ENCODE results near the gene TVP23C.
"Not testable (repeated sequence)": the region's sequence is repeated elsewhere in the genome, so short reads cannot be mapped to it uniquely, and the experiment has no call there.

The TVP23C gene

GRCh38 chr17:15563375-15563857 is at the start of gene TVP23C:
TVP23C (minus strand) TSS chr17:15563483; CDS start chr17:15563448, 35 bp downstream.
- peak in 1 of 2 experiments; percentile 10 for DNase-seq (ENCODE audit: low read depth in 2 of 2)

GRCh38 chr17:15592960-15593359 is 29.7 kb upstream of the TVP23C start:
- not testable (repeated sequence) for DNase-seq (ENCODE audit: low read depth in 2 of 2)

GRCh38 chr17:15591986-15592385 is 28.7 kb upstream of the TVP23C start:
- DNase-seq (ENCODE audit: low read depth in 2 of 2) = not testable (repeated sequence)

GRCh38 chr17:15590844-15591243 is 27.6 kb upstream of the TVP23C start:
- DNase-seq (ENCODE audit: low read depth in 2 of 2) = not testable (repeated sequence)

- DNase-seq (ENCODE audit: low read depth in 2 of 2) = not testable (repeated sequence)
Observed at GRCh38 chr17:15589544-15590536, 26.6 kb upstream of the TVP23C start.

- DNase-seq (ENCODE audit: low read depth in 2 of 2) = not testable (repeated sequence)
Observed at GRCh38 chr17:15588017-15588416, 24.7 kb upstream of the TVP23C start.

- not testable (repeated sequence) for DNase-seq (ENCODE audit: low read depth in 2 of 2)
Observed at GRCh38 chr17:15583313-15583712, 20.0 kb upstream of the TVP23C start.

GRCh38 chr17:15581462-15581861 is 18.2 kb upstream of the TVP23C start:
- not testable (repeated sequence) for DNase-seq (ENCODE audit: low read depth in 2 of 2)

GRCh38 chr17:15576848-15577247 is 13.6 kb upstream of the TVP23C start:
- DNase-seq (ENCODE audit: low read depth in 2 of 2) = not testable (repeated sequence)

GRCh38 chr17:15574660-15575059 is 11.4 kb upstream of the TVP23C start:
- not testable (repeated sequence) for DNase-seq (ENCODE audit: low read depth in 2 of 2)

GRCh38 chr17:15573870-15574269 is 10.6 kb upstream of the TVP23C start:
- DNase-seq (ENCODE audit: low read depth in 2 of 2) = not testable (repeated sequence)

- not testable (repeated sequence) for DNase-seq (ENCODE audit: low read depth in 2 of 2)
Observed at GRCh38 chr17:15562613-15563374, 489 bp downstream of the TVP23C start.

GRCh38 chr17:15561439-15561838 is 1.8 kb downstream of the TVP23C start:
- not testable (repeated sequence) for DNase-seq (ENCODE audit: low read depth in 2 of 2)

GRCh38 chr17:15558403-15559105 is 4.7 kb downstream of the TVP23C start:
- DNase-seq (ENCODE audit: low read depth in 2 of 2) = not testable (repeated sequence)

GRCh38 chr17:15557334-15557832 is 5.9 kb downstream of the TVP23C start:
- not testable (repeated sequence) for DNase-seq (ENCODE audit: low read depth in 2 of 2)

GRCh38 chr17:15552932-15553331 is 10.4 kb downstream of the TVP23C start:
- DNase-seq (ENCODE audit: low read depth in 2 of 2) = not testable (repeated sequence)

- DNase-seq (ENCODE audit: low read depth in 2 of 2) = not testable (repeated sequence)
Observed at GRCh38 chr17:15549552-15549951, 13.7 kb downstream of the TVP23C start.

- DNase-seq (ENCODE audit: low read depth in 2 of 2) = not testable (repeated sequence)
Observed at GRCh38 chr17:15546604-15547003, 16.7 kb downstream of the TVP23C start.

GRCh38 chr17:15540371-15541219 is 22.7 kb downstream of the TVP23C start:
- DNase-seq (ENCODE audit: low read depth in 2 of 2) = not testable (repeated sequence)

- not testable (repeated sequence) for DNase-seq (ENCODE audit: low read depth in 2 of 2)
Observed at GRCh38 chr17:15533122-15533521, 30.2 kb downstream of the TVP23C start.
